ENCODE data around the gene SELPLG.

GRCh38 chr12:108672054-108672453 lies 38.4 kb upstream of the SELPLG start:
- TF ChIP-seq CTCF (IDR thresholded peaks at IDR 0.05): no peak
- no peak for TF ChIP-seq EP300 (IDR thresholded peaks at IDR 0.05)

Data from ovary (tissue), 3 donors.